Stimulated activated CD8-positive, alpha-beta memory T cell treated with anti-CD3 and anti-CD28 coated beads, Interleukin-2, amount 100 ng/mL, for 48 hours (primary cell): ENCODE measurements around the gene CARD9.
"Not testable (repeated sequence)": the region's sequence is repeated elsewhere in the genome, so short reads cannot be mapped to it uniquely, and the experiment has no call there.

ENCODE experiments used
- DNase-seq, 2 donors: peaks; one replicate each; pipeline ENCODE4 v3.0.0-alpha.2; 2020; ENCODE audit warnings: low read depth in 2 of 2

CARD9 gene

DNA sequence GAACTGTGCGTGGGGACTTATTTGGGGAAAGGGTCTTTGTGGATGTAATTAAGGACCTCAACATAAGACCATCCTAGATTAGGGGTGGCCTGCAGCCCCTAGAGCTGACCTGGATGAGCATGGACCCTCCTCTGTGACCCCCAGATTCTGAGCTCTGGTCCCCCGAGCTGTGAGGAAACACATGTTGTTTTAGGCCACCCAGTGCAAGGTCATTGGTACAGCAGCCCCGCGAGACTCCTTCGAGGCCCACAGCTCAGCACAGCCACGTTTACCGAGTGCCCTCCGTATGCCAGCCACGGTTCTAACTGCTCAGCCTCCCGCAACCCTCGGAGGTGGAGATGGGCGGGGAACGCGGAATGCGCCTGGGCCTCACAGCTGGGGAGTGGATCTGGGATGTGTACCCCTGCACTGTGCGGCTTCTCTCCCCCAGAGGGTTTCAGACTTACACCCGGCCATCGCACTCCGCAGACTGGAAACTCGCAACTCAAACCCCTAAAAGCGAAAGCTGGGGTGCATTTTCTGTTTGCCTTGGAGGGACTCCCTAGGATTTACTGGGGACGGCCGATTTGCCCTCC, 50.6 kb downstream of the CARD9 start:
- DNase-seq = no peak

GRCh38 chr9:136321561-136321960, 51.9 kb downstream of the CARD9 start:
- DNase-seq = no peak

GRCh38 chr9:136320972-136321371, 52.5 kb downstream of the CARD9 start:
- DNase-seq = not testable (repeated sequence)

- DNase-seq = not testable (repeated sequence)
Observed at GRCh38 chr9:136319955-136320354, 53.5 kb downstream of the CARD9 start.

- not testable (repeated sequence) for DNase-seq
Observed at GRCh38 chr9:136319244-136319643, 54.2 kb downstream of the CARD9 start.

DNA sequence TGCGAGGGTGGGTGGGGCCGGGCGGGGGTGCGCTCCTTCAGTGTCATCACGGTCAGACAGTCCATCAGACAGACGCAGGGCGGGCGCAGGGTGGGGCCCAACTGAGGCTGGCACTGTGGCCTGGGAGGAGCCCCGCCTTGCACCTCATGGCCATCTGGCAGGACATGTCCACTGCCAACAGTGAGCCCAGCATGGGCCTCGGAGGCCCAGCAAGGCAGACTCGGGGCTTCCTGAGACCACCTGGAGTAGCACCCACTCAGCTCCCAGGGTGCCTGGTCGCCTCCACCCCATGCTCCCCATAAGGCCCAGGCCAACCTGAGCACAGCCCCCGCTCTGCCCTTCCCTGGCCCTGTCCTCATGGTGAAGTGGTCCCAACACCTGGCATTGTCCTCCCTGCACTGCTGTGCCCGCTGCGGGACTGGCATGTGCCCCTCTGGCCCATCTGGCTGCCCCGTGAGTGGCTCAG, 54.7 kb downstream of the CARD9 start:
- no peak for DNase-seq

DNA sequence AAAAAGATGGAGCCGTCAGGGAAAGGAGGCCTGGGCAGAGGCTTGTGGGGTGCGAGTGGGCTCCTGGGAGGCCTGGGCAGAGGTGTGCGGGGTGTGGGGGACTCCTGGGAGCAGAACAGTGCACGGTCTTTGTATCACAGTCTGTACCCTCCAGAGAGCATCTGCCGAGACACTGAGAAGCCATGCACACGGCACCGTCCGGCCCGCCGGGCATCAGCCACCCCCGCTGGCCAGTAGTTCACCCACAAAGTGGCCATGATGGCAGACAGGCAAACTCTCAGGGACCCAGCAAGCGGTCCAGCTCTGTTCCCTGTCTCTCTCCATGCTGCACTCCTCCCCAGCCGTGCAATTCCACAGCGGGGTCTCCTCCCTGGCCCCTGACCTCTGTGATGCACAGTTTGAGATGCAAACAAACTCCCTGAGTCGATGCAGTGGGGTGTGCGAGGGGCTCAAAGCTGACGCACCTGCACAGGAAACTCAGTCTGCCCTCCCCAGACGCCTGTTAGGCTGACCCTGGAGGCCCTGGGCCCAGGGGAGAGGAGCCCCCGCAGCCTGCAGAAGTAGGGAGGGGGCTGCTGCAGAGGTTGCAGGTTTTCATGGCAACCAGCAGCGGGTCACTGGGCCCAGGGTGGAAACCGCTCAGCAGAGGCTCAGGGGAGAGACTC, 55.2 kb downstream of the CARD9 start:
- DNase-seq = no peak

- DNase-seq = no peak
Observed at GRCh38 chr9:136317695-136318094, 55.8 kb downstream of the CARD9 start.

DNA sequence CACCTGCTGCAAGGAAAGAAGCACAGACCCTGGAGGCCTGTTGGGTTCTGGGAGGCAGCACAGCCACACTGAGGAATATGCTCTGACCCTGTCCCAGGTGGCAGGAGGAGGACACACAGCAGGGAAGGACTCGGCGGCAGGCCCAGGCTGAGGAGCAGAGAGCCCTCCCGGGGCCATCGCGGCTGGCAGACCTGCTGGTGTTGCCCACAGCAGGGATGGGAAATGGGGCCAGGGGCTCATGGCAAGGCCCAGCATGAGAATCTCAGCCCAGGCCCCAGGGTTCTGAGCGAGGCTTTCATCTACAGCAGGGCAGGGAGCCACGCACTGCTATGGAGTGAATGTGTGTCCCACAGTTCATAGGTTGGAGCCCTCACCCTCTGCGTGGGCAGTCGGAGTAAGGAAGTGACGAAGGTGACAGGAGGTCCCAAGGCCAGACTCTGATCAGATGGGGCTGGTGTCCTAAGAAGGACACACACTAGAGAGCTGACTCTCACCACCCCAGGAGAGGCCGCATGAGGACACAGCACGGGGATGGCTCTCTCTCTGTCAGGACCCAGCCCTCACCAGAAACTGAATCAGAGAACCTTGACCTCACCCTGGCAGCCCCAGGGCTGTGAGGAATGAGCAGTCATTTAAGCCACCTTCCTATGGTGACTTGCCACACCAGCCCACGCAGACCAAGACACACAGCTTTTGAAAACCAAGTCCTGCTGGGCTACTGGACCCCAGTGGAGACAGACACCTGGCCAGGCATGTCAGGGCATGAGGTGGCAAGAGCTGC, 56.4 kb downstream of the CARD9 start:
- no peak for DNase-seq

- no peak for DNase-seq
Observed at GRCh38 chr9:136316271-136316751, 57.2 kb downstream of the CARD9 start.

GRCh38 chr9:136314944-136315343, 58.5 kb downstream of the CARD9 start:
- no peak for DNase-seq

GRCh38 chr9:136314056-136314416, 59.4 kb downstream of the CARD9 start:
- DNase-seq = no peak
